CD4-positive, alpha-beta T cell treated with Interleukin-15 for 1 hour (primary cell): ENCODE results near the gene TMEFF1.

Experiments used
- DNase-seq: peaks from one replicate; pipeline ENCODE4 v3.0.0-alpha.2; 2020

The TMEFF1 gene

DNA sequence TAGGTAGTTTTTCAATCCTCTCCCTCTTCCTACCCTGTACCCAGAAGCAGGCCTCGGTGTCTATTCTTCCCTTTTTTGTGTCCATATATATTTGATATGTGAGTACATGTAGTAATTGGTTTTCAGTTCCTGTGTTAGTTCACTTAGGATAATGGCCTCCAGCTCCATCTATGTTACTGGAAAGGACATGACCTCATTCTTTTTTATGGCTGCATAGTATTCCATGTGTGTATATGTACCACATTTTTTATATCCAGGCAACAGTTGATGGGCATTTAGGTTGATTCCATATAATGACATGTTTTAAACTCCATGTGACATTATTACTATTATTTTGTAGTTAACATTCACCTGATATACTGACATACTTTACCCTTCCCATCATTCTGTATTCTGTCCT, 154.0 kb downstream of the TMEFF1 start:
- DNase-seq: no peak
